IPS-15b (cell line): ENCODE measurements around the gene UFD1.

Source experiments
- H3K27me3 ChIP-seq: one replicate; pipeline ENCODE4 v1.6.1; 2013; ENCODE audit warnings: low read length; ENCODE audit not compliant: control insufficient read depth, insufficient read depth
- H3K36me3 ChIP-seq: one replicate; pipeline ENCODE4 v1.6.1; 2013; ENCODE audit warnings: low read length; ENCODE audit not compliant: control insufficient read depth, insufficient read depth
- H3K4me1 ChIP-seq: one replicate; pipeline ENCODE4 v1.6.1; 2013; ENCODE audit warnings: mild to moderate bottlenecking, low read length; ENCODE audit not compliant: control insufficient read depth, insufficient read depth
- H3K4me3 ChIP-seq: one replicate; pipeline ENCODE4 v1.5.1; 2013; ENCODE audit warnings: low read depth, low read length
- H3K9ac ChIP-seq: one replicate; pipeline ENCODE4 v1.6.1; 2013; ENCODE audit warnings: low read depth, mild to moderate bottlenecking, low read length
- H3K9me3 ChIP-seq: one replicate; pipeline ENCODE4 v1.6.1; 2013; ENCODE audit warnings: mild to moderate bottlenecking, low read length; ENCODE audit not compliant: control insufficient read depth, insufficient read depth

Gene UFD1

GRCh38 chr22:19463008-19463407 lies 16.0 kb downstream of the UFD1 start:
- Histone ChIP-seq H3K27me3 (no peaks in the 10 kb centered on the region), H3K4me3 (no peak overlapping the region), H3K9ac (no peak overlapping the region), H3K36me3 (peaks cover 44% of the 10 kb centered on the region), H3K9me3 (no peaks in the 10 kb centered on the region), H3K4me1 (no peaks in the 10 kb centered on the region)

- peaks cover 37% of the 10 kb centered on the region for H3K36me3 ChIP-seq
- H3K9ac ChIP-seq, result no peak overlapping the region
- no peaks in the 10 kb centered on the region for H3K9me3 ChIP-seq
- no peak overlapping the region for H3K4me3 ChIP-seq
- H3K4me1 ChIP-seq, result no peaks in the 10 kb centered on the region
- H3K27me3 ChIP-seq, result no peaks in the 10 kb centered on the region
These were observed 17.5 kb downstream of the UFD1 start for GRCh38 chr22:19461506-19461905.

GRCh38 chr22:19460036-19460435 lies 19.0 kb downstream of the UFD1 start:
- H3K4me1 ChIP-seq, result no peaks in the 10 kb centered on the region
- no peaks in the 10 kb centered on the region for H3K27me3 ChIP-seq
- no peak overlapping the region for H3K4me3 ChIP-seq
- no peak overlapping the region for H3K9ac ChIP-seq
- no peaks in the 10 kb centered on the region for H3K9me3 ChIP-seq
- peaks cover 38% of the 10 kb centered on the region for H3K36me3 ChIP-seq

GRCh38 chr22:19457828-19458428 lies 21.1 kb downstream of the UFD1 start:
- Histone ChIP-seq H3K36me3 (peaks cover 38% of the 10 kb centered on the region), H3K4me1 (no peaks in the 10 kb centered on the region), H3K9ac (no peak overlapping the region), H3K9me3 (no peaks in the 10 kb centered on the region), H3K27me3 (no peaks in the 10 kb centered on the region), H3K4me3 (no peak overlapping the region)

- peaks cover 40% of the 10 kb centered on the region for H3K36me3 ChIP-seq
- H3K9ac ChIP-seq, result no peak overlapping the region
- no peaks in the 10 kb centered on the region for H3K27me3 ChIP-seq
- H3K9me3 ChIP-seq, result no peaks in the 10 kb centered on the region
- no peak overlapping the region for H3K4me3 ChIP-seq
- H3K4me1 ChIP-seq, result no peaks in the 10 kb centered on the region
These were observed 22.5 kb downstream of the UFD1 start for GRCh38 chr22:19456541-19456940.

- H3K36me3 ChIP-seq, result peaks cover 42% of the 10 kb centered on the region
- no peaks in the 10 kb centered on the region for H3K9me3 ChIP-seq
- H3K27me3 ChIP-seq, result no peaks in the 10 kb centered on the region
- no peaks in the 10 kb centered on the region for H3K4me1 ChIP-seq
- no peak overlapping the region for H3K4me3 ChIP-seq
- H3K9ac ChIP-seq, result no peak overlapping the region
These were observed 23.2 kb downstream of the UFD1 start for GRCh38 chr22:19455585-19456370.

GRCh38 chr22:19455033-19455432 lies 24.0 kb downstream of the UFD1 start:
- H3K9me3 ChIP-seq, result no peaks in the 10 kb centered on the region
- H3K9ac ChIP-seq, result no peak overlapping the region
- peaks cover 35% of the 10 kb centered on the region for H3K36me3 ChIP-seq
- no peaks in the 10 kb centered on the region for H3K4me1 ChIP-seq
- no peaks in the 10 kb centered on the region for H3K27me3 ChIP-seq
- no peak overlapping the region for H3K4me3 ChIP-seq

- Histone ChIP-seq H3K4me3 (no peak overlapping the region), H3K9me3 (no peaks in the 10 kb centered on the region), H3K9ac (no peak overlapping the region), H3K27me3 (no peaks in the 10 kb centered on the region), H3K4me1 (no peaks in the 10 kb centered on the region), H3K36me3 (peaks cover 34% of the 10 kb centered on the region)
These were observed 24.8 kb downstream of the UFD1 start for GRCh38 chr22:19454156-19454555.

GRCh38 chr22:19453718-19454117 lies 25.3 kb downstream of the UFD1 start:
- no peak overlapping the region for H3K9ac ChIP-seq
- peaks cover 34% of the 10 kb centered on the region for H3K36me3 ChIP-seq
- H3K4me1 ChIP-seq, result no peaks in the 10 kb centered on the region
- H3K9me3 ChIP-seq, result no peaks in the 10 kb centered on the region
- H3K27me3 ChIP-seq, result no peaks in the 10 kb centered on the region
- H3K4me3 ChIP-seq, result no peak overlapping the region

GRCh38 chr22:19451570-19451969 lies 27.4 kb downstream of the UFD1 start:
- H3K27me3 ChIP-seq, result peaks cover under 1% of the 10 kb centered on the region
- H3K9ac ChIP-seq, result no peak overlapping the region
- H3K36me3 ChIP-seq, result peaks cover 25% of the 10 kb centered on the region
- no peaks in the 10 kb centered on the region for H3K9me3 ChIP-seq
- no peaks in the 10 kb centered on the region for H3K4me1 ChIP-seq
- no peak overlapping the region for H3K4me3 ChIP-seq

- Histone ChIP-seq H3K27me3 (peaks cover 6% of the 10 kb centered on the region), H3K9ac (no peak overlapping the region), H3K9me3 (no peaks in the 10 kb centered on the region), H3K4me1 (no peaks in the 10 kb centered on the region), H3K36me3 (peaks cover 19% of the 10 kb centered on the region), H3K4me3 (no peak overlapping the region)
These were observed 28.4 kb downstream of the UFD1 start for GRCh38 chr22:19450363-19451175.

GRCh38 chr22:19449422-19449767 lies 29.6 kb downstream of the UFD1 start:
- Histone ChIP-seq H3K9ac (no peak overlapping the region), H3K4me3 (no peak overlapping the region), H3K36me3 (peaks cover 14% of the 10 kb centered on the region)

More at GRCh38 chr22:19449422-19449767, 29.6 kb downstream of the UFD1 start:
- Histone ChIP-seq H3K4me1 (no peaks in the 10 kb centered on the region), H3K9me3 (no peaks in the 10 kb centered on the region), H3K27me3 (peaks cover 6% of the 10 kb centered on the region)
